AG09309 (cell line): ENCODE measurements around the gene PTPRM.

ENCODE experiments used
- DNase-seq: peaks from one replicate; pipeline ENCODE4 v3.0.0-alpha.2; 2010; ENCODE audit warnings: low read depth
- H3K4me3 ChIP-seq: 2 replicates; pipeline ENCODE4 v1.5.1; 2011; ENCODE audit warnings: mild to moderate bottlenecking, low read depth, low read length, moderate library complexity; ENCODE audit not compliant: control insufficient read depth
- TF ChIP-seq, protein P1 (sequence below): IDR thresholded peaks from 2 replicates; pipeline ENCODE4 v1.5.1; 2011; ENCODE audit warnings: mild to moderate bottlenecking, low read depth, low read length, inconsistent platforms; ENCODE audit not compliant: insufficient read depth, control insufficient read depth; ENCODE audit errors: missing control alignments

PTPRM gene

DNA sequence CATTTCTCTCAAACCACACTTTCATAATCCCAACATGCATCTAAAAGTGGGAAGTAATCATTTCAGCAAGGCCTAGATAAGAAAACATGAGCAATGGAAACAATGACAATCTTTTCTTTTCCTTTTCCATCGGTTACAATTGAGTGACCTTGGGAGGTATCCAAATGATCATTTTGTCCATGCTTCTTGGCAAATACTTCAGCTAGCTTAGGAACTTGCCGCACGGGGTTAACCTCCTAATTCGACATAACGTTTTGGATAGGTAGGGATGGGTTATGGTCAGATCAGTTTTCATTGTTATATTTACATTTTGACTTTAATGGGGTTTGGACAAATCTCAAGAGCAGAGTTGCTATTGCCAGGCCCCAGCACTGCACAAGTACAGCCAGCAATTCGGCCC, 4.6 kb upstream of the PTPRM start:
- no peak for DNase-seq
- no peak overlapping the region for H3K4me3 ChIP-seq
- TF ChIP-seq, protein P1, sequence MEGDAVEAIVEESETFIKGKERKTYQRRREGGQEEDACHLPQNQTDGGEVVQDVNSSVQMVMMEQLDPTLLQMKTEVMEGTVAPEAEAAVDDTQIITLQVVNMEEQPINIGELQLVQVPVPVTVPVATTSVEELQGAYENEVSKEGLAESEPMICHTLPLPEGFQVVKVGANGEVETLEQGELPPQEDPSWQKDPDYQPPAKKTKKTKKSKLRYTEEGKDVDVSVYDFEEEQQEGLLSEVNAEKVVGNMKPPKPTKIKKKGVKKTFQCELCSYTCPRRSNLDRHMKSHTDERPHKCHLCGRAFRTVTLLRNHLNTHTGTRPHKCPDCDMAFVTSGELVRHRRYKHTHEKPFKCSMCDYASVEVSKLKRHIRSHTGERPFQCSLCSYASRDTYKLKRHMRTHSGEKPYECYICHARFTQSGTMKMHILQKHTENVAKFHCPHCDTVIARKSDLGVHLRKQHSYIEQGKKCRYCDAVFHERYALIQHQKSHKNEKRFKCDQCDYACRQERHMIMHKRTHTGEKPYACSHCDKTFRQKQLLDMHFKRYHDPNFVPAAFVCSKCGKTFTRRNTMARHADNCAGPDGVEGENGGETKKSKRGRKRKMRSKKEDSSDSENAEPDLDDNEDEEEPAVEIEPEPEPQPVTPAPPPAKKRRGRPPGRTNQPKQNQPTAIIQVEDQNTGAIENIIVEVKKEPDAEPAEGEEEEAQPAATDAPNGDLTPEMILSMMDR = no peak

DNA sequence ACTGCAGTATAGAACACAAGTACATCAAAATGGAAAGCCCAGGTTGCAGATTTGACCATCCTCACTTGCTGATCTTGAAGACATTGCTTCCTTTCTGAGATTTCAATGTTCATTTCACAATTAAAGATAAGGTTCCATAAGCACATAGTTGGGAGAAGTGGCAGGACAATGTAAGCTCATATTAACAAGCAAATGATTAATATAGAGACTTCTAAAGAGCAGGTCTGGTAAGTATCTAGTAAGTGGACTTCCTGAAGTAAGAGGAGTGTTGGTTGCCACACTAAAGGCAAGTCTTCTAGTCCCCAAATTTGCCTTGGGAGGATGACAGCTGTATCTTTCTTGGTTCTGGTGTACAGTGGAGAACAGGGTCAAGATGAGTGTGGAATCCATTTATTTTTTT, 1.4 kb upstream of the PTPRM start:
- DNase-seq = no peak
- H3K4me3 ChIP-seq = no peak overlapping the region
- TF ChIP-seq, protein P1 = no peak

DNA sequence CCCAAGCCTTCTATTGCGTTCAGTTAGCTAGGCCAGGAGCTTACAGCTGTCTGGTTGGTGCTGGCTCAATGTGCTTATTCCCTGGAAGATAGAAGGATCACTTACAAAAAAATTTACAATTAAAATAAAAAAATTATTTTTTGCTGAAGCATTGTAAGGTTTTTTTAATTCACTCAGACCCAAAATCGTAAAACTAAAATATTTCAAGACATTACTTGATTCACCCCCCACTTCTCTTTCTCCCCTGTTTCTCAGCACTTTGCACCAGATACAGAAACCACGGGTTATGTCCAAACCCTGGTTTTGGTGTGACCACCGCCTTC, 911 bp upstream of the PTPRM start:
- TF ChIP-seq, protein P1 = no peak
- peak overlapping the region; percentile 66 for H3K4me3 ChIP-seq
- DNase-seq = no peak

DNA sequence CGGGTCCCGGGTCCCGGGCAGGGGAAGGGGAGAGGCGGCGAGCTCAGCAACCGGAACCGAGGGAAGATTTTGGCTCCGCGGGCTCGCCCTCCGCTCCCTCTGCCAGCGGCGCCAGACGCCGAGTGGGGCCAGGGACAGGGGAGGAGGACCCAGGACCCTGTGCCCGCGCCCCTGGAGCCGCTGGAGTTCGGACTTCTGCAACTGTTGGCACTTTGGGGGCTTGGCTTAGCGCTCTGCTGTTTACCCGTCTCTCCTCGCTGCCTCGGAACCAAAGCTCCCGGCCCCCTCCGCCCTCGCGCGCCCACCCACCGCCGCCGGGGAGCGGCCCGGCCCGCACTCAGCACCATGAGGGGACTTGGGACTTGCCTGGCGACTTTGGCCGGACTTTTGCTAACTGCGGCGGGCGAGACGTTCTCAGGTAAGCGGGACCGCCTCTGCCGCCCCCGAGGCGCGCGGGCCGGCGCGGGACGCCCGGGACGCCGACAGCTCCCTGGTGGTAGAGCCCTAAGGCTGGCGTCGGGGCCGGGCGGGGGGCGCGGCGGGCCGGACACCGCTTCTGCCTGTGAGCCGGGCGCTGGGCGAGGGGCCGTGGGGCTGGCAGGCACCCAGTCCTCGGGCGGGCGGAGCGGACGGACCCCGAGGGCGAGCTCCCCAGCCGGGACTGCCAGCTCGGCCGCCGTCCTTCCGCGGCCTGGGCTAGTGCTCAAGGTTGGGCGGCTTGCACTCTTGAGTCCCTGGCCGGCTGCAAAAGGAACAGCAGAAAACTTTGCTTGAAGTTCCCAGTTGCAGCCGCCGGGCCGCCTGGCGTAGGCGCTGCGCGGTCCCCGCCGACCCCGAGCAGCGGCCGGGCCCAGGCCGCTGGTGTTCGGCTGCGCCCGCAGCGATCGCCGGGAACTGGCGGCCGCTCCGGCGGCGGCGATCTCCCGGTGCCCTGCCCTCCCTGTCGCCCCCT, 634 bp downstream of the PTPRM start:
- no peak for DNase-seq
- H3K4me3 ChIP-seq = peak overlapping the region; percentile 94
- TF ChIP-seq, protein P1 = no peak

DNA sequence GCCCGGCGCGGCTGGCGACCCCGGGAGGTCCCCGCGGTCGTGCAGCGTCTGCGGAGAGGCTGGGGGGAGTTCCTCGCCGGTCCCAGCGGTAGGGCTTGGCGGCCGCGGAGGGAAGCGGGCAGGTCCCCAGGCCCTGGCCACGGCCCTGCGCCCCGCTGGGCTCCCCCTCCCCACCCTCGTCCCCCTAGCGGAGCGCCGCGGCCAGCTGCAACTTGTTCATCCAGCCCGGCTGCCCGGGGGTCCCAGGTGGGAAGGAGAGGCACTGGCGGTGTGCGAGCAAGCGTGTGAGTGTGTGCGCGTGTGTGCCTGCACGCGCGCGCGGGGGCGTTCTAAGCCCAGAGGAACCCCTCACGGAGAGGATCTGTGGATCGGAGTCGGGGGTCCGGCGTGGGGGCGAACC, 1.3 kb downstream of the PTPRM start:
- no peak for DNase-seq
- TF ChIP-seq, protein P1 = peak; percentile 20
- peak overlapping the region; percentile 94 for H3K4me3 ChIP-seq

DNA sequence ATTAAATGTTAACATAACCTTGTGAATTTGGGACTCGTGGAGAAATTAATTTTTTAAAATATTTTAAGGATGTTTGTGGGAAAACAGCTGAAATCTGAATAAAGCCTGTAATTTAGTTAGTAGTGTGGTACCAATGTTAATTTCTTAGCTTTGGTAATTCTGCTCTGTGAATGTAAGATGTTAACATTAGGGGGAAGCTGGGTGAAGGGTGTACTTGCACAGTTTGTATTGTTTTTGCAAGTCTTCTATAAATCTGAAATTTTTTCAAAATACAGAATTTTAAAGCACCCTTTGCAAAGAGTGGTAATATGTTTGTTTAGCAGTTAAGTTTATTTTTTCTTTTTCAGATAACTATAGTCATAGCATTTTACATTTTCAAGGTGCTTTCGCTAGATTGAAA, 4.5 kb downstream of the PTPRM start:
- H3K4me3 ChIP-seq = no peak overlapping the region
- TF ChIP-seq, protein P1 = no peak
- DNase-seq = no peak
